Erythroblast (primary cell): Measurements from ENCODE around the gene CDH13.

ENCODE experiments used
- DNase-seq, 2 experiments: peaks; one replicate each; lab custom pipeline; 2025; lab: John Stamatoyannopoulos, UW
- GATA1 ChIP-seq: IDR thresholded peaks from 2 replicates; pipeline ENCODE4 v1.6.1; 2011; ENCODE audit warnings: low read depth, mild to moderate bottlenecking, control low read depth, low read length, moderate library complexity
- POLR2A ChIP-seq: IDR thresholded peaks from 2 replicates; pipeline ENCODE4 v1.6.1; 2011; ENCODE audit warnings: mild to moderate bottlenecking, low read length

CDH13 gene

DNA sequence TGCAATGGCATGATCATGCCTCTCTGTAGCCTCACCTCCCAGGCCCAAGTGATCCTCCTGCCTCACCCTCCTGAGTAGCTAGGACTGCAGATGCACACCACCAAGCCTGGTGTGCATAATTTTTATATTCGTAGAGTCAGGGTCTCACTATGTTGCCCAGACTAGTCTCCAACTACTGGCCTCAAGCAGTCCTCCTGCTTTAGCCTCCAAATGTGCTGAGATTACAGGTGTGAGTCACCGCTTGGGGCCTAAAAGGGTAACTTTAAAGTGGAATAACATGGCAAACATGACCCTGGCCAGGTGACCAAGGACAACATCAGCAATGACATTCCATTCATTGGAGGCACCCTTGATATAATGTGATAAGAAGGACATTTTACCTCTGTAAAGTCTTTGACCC lies 1207.2 kb downstream of the CDH13 start:
- peak in 1 of 2 experiments; percentile 4 for DNase-seq
- no peak for TF ChIP-seq GATA1
- no peak for TF ChIP-seq POLR2A

DNA sequence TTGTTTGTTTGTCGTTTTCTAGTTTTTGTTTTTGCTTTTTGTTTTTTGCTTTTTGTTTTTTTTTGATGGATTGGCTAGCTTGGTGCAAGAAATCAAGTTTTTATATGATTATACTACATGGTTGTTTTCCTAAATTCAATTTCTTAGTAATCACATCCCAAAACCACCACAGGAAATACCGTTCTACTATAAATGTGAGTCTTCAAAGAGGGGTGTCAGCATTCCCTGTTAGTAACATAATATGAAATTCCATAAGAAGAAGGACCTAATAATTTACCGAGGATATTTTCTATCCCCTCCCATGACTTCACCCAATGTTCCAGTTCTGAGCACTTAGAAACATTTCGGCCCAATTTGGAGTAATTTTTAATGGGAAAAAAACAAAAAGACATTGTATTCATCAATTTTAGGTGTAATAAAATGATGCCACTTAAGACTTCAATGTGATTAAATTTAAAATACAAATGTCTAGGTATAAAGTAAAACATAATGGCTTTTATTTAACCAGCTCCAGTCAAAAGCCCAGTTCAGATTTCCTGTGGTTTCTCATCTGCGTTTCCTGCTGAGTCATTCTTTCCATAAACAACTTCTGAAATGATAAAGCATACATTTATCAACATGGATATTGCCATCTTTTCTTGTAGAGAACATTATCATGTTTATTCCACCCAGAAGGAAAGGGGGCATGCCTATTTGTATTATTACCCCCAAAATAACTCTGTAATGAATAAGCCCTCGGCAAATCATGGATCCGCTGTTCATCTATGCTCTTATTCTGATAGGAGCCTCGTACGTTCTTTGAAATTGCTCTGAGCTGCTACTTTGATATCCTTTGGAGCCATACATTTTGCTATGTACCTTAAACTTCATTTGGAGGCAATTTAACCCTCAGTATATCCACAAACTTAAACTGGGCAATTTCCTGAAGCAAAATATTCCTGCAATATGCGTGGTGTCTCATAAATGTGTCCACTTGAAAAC lies 1209.1 kb downstream of the CDH13 start:
- DNase-seq: peak; percentile 4 to 48
- TF ChIP-seq GATA1: no peak
- no peak for TF ChIP-seq POLR2A

DNA sequence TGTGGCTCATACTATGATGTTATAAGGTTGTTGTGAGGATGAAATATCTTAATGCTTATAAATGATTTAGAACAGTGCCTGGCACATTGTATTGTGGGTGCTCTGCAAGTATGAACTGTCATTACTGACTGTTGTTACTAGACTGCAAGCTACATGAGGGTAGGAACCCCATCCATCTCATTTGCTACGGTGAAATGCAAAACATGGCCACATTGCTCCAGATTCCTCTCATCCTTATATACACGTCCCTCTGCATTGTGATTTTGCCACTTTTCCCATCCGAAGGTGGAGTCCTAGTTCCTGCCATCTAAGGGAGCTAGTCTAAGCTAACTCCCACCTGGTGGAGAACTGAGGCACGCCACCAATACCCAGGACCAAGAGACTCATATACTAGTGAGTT lies 1210.8 kb downstream of the CDH13 start:
- no peak for DNase-seq
- TF ChIP-seq GATA1 (no peak), POLR2A (no peak)

DNA sequence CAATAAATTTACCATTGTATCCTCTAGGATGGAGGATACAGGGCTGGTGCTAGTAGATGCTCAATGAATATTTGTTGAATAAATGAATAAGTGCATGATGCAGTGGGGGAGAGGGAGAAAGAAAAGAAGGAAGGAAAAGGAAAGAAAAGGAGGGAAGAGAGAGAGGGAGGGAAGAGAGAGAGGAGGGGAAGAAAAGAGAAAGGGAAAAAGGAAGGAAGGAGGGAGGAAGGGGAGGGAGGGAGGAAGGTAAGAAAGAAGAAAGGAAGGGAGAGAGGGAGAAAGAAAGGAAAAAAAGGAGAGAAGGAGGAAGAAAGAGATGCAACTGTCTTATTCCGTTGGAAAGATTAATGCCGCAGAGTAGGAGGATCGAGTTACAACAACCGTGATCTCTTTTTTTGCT lies 1211.4 kb downstream of the CDH13 start:
- DNase-seq: no peak
- no peak for TF ChIP-seq GATA1
- TF ChIP-seq POLR2A: no peak

DNA sequence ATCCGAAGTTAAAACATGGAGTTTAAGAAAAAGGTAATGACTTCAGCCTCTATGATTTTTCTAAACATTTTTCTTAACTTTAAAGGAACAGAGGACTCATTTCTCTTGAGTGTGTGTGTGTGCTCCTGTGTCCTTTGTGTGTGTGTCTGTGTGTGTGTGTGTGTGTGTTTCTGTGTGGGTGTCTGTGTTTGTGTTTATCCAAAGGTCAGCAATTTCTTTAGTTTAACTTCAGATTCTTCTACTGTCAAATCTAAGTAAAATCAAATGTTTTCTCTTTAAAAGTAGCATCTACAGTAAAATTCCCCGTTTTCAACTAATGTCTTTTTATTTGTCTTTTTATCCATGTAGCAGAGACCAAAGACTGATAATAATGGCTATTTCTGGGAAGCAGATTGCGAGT lies 1212.8 kb downstream of the CDH13 start:
- TF ChIP-seq POLR2A (no peak), GATA1 (no peak)
- no peak for DNase-seq

DNA sequence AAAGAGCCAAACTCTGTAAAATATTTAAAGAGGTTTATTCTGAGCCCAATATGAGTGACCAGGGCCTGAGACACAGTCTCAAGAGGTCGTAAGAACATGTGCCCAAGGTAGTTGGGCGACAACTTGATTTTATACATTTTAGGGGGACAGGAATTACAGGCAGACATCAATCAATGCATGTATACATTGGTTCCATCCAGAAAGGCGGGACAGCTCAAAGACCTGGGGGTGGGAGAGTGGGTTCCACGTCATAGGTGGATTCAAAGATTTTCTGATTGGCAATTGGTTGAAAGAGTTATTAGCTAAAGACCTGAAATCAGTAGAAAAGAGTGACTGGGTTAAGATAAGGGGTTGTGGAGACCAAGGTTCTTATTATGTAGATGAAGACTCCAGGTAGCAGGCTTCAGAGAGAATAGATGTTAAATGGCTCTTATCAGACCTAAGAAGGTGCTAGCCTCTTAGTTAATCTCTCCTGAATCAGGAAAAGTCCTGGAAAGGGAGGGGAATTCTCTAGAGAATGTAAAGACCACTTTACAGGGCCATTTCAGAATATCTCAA lies 1213.4 kb downstream of the CDH13 start:
- no peak for DNase-seq
- no peak for TF ChIP-seq POLR2A

DNA sequence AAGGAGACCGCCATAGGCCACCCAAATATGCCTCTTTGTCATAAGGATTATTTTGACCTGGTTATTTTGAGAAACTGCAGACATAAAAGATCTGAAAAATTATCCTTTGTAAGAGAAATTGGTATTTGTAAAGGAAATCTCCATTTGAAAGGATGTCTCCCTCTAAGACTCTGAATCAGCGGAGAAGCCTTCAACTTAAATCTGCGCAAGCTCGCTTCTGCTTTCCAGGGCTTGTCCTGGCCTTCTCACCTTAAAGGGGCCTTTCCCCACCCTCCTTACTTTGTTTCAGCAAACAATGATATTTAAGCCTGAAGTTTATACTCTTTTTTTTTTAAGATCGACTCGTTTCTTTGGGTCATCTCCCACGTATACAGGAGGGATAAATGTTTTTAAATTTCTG lies 1215.5 kb downstream of the CDH13 start:
- DNase-seq: no peak
- no peak for TF ChIP-seq GATA1
- TF ChIP-seq POLR2A: no peak

DNA sequence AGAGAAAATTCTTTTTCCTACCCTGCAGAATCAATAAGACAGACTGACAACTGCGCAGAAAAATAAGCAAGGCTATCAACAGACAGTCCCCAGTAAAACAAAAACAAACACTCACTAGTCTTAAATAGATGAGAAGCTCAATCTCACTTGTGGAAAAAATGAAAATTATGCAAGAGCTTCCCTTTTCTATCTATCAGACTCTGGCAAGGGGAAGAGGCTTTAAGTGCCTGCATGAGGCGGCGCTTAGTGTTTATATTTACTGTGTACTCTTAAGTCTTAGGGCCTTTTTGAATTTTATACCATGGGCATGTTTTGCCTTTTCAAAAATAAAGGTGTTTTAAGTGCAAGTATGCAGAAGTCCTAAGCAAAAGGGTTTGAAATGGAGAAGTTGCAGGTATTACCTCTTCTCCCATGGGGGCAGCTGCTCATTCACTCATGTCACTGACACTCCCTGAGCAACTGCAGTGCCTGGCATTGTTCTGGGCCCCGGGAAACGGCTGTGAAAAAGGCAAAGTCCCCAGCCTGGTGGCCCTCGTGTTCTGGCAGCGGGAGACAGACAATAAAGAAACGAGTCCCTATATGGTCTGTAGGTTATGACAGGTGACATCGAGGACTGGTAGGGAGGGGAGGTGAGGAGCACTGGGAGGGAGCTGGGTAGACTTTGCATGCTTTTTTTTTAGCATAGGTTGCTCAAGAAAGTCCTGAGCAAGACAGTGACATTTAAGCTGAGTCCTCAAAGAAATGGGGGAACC lies 1216.2 kb downstream of the CDH13 start:
- TF ChIP-seq POLR2A (no peak), GATA1 (no peak)
- no peak for DNase-seq

DNA sequence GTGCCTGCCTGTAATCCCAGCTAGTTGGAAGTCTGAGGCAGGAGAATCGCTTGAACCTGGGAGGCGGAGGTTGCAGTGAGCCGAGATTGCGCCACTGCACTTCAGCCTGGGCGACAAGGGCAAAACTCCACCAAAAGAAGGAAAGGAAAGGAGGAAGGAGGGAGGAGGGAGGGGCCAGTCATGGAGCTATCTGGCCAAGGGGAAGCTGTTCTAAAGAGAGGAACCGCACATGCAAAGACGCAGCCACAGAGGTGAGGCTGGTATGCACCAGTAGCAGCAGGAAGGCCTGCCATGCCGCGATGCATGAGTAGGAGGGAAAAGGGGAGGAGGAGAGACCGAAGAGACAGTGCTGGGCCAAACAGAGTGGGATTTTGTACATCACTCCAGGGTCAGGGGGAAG lies 1216.9 kb downstream of the CDH13 start:
- no peak for TF ChIP-seq POLR2A
- TF ChIP-seq GATA1: no peak
- no peak for DNase-seq

DNA sequence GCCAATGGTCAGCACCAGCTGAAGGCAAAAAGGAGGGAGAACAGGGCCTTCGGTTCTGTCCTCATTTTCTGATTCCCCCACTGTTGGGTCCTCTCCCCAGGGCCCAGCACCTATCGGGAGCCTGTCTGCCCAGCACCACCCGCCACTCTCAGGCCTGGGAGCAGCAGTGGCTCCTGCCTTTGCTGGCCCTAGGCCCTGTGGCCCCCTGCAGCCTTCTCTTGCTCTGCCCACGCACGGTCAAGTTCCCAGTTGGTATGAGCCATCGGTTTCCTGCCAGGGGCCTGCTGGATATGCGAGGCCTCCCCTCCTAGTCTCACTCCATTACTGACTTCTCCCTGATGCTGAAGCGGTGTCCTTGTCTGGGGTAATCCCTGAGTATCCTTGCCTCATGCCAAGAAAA lies 1218.5 kb downstream of the CDH13 start:
- TF ChIP-seq POLR2A (no peak), GATA1 (no peak)
- DNase-seq: no peak

DNA sequence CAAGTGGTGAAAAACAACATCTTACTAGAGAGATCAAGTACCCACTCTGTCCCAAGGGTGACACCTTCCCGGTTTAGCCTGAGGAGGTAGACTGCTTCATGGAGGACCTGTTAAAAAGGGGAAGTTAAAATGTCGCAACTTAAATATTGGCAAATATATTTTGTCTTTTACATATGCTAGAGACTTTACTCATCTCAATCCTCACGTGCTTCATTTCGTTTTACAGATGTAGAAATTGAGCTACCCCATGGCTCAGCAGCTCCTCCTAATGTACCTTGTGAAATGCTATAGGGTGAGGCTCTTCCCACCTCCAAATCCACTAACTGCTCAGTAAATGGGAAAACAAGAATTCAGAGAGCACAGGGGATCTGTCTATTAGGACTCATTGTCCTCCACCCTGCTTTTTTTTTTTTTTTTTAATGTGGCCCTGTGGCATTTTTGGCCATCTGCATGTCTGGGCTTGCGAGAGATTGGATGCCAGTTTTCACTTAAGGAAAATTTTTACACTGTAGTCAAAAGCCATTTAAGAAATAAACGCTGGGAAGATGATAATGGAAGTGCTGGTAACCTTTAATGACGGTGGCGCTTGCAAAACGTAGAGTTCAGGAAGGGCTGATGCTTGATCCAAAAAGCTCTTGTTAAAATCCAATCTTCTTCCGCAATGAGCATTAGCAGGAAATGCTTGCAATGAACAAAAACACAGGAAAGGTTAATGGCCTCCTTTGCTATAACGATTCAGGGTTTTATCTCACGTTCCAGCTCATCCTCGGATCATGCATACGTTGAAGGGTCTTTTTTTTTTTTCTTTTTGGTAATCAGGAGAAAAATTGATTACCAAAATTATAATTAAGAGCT lies 1220.8 kb downstream of the CDH13 start:
- TF ChIP-seq POLR2A (no peak), GATA1 (no peak)
- no peak for DNase-seq

DNA sequence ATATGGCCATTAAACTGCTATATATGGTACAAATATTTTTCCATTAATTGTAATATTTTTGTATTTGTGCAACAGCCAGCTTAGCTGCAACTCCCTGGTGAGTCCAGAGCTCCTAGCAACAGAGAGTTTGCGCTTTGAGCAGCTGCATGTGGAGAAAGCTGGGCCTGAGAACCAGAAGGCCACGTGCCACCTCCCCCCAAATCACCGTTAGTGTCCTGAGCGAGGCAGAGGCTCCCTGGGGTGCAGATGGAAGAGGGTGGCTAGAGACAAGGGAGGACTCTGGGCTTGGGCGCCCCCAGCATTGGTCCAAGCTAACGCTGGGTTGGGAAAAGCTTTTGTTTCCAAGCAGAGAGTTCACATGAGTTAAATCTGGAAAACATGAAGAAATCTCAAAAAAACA lies 1222.7 kb downstream of the CDH13 start:
- no peak for TF ChIP-seq POLR2A
- no peak for TF ChIP-seq GATA1
- no peak for DNase-seq
